Neural progenitor cell (in vitro differentiated cells): Measurements from ENCODE around the gene QRICH1. TPM values are rescaled to one million over a fixed set of nuclear protein-coding genes. Genes with fewer than 3 reads are reported as not detected.
A peak's percentile ranks its signal among the peaks of the same experiment; 100 is the strongest.

Experiments
- DNase-seq: peaks from one replicate; pipeline ENCODE4 v3.0.0-alpha.2; 2016; ENCODE audit warnings: low spot score
- H2AFZ ChIP-seq: fragments of 200-600 bp; sonication (generic); replicated peaks from 2 replicates; pipeline ENCODE4 v1.6.1; 2016; ENCODE audit warnings: antibody characterized with exemption
- H3F3A ChIP-seq: fragments of 200-600 bp; sonication (generic); 2 replicates; pipeline ENCODE4 v1.6.1; 2016; ENCODE audit warnings: antibody characterized with exemption, low read depth
- H3K27ac ChIP-seq: fragments of 200-600 bp; sonication (generic); 2 replicates; pipeline ENCODE4 v1.5.1; 2016; ENCODE audit warnings: mild to moderate bottlenecking
- H3K27me3 ChIP-seq: fragments of 200-600 bp; sonication (generic); 2 replicates; pipeline ENCODE4 v1.6.1; 2016; ENCODE audit warnings: mild to moderate bottlenecking, moderate library complexity
- H3K36me3 ChIP-seq: fragments of 200-600 bp; sonication (generic); 2 replicates; pipeline ENCODE4 v1.5.1; 2016
- H3K4me1 ChIP-seq: fragments of 200-600 bp; sonication (generic); 2 replicates; pipeline ENCODE4 v1.6.1; 2016; ENCODE audit warnings: mixed run types
- H3K4me2 ChIP-seq: fragments of 200-600 bp; sonication (generic); 2 replicates; pipeline ENCODE4 v1.6.1; 2016
- H3K4me3 ChIP-seq: fragments of 200-600 bp; sonication (generic); 2 replicates; pipeline ENCODE4 v1.5.1; 2016
- H3K79me2 ChIP-seq: fragments of 200-600 bp; sonication (generic); 2 replicates; pipeline ENCODE4 v1.6.1; 2016; ENCODE audit warnings: low read depth
- H3K9ac ChIP-seq: fragments of 200-600 bp; sonication (generic); 2 replicates; pipeline ENCODE4 v1.6.1; 2016
- H3K9me3 ChIP-seq: fragments of 200-600 bp; sonication (generic); 2 replicates; pipeline ENCODE4 v1.5.1; 2016; ENCODE audit warnings: low read depth
- H4K20me1 ChIP-seq: fragments of 200-600 bp; sonication (generic); 2 replicates; pipeline ENCODE4 v1.6.1; 2016; ENCODE audit warnings: low read depth
- H3K27ac Mint-ChIP-seq: 3 replicates; pipeline ENCODE4 v1.8.0; 2021; ENCODE audit warnings: mixed read lengths
- H3K27me3 Mint-ChIP-seq: 2 replicates; pipeline ENCODE4 v1.8.0; 2022; ENCODE audit warnings: low read depth, mild to moderate bottlenecking, inconsistent platforms, moderate library complexity, mixed read lengths; ENCODE audit not compliant: insufficient read depth
- H3K36me3 Mint-ChIP-seq: 3 replicates; pipeline ENCODE4 v1.8.0; 2021; ENCODE audit warnings: mixed read lengths
- H3K4me1 Mint-ChIP-seq: 3 replicates; pipeline ENCODE4 v1.8.0; 2021; ENCODE audit warnings: mixed read lengths
- H3K4me3 Mint-ChIP-seq: 3 replicates; pipeline ENCODE4 v1.8.0; 2021; ENCODE audit warnings: mild to moderate bottlenecking, moderate library complexity, mixed read lengths
- H3K9me3 Mint-ChIP-seq: 3 replicates; pipeline ENCODE4 v1.8.0; 2020; ENCODE audit warnings: mixed read lengths
- CTCF ChIP-seq: fragments of 200-600 bp; sonication (generic); IDR thresholded peaks from 2 replicates; pipeline ENCODE4 v1.5.1; 2017; ENCODE audit warnings: antibody characterized with exemption, mild to moderate bottlenecking
- EZH2 ChIP-seq: fragments of 200-600 bp; sonication (generic); IDR thresholded peaks from 2 replicates; pipeline ENCODE4 v1.6.1; 2017; ENCODE audit warnings: antibody characterized with exemption, mild to moderate bottlenecking, moderate library complexity
- EZH2phosphoT487 ChIP-seq: fragments of 200-600 bp; sonication (generic); IDR thresholded peaks from 2 replicates; pipeline ENCODE4 v1.6.1; 2017; ENCODE audit warnings: antibody characterized with exemption
- total RNA-seq: library from RNA; depleted of rRNA; stranded (reverse); fragments of >200 nt; gene quantifications from 2 replicates; pipeline ENCODE4 v1.2.3, GENCODE V29; 2015; ENCODE audit warnings: low replicate concordance

Gene QRICH1
- total RNA-seq, 1 donor from 2014 or later = 167 TPM

- TF ChIP-seq EZH2 = no peak
- TF ChIP-seq EZH2phosphoT487 = no peak
- no peak for TF ChIP-seq CTCF
- H3K36me3 Mint-ChIP-seq = peaks cover 29% of the 10 kb centered on the region
- no peak overlapping the region for H3K4me3 Mint-ChIP-seq
- Histone ChIP-seq H3K79me2 (peaks cover 49% of the 10 kb centered on the region), H3K9ac (no peak overlapping the region), H3K9me3 (no peaks in the 10 kb centered on the region), H4K20me1 (peaks cover 9% of the 10 kb centered on the region), H3F3A (peaks cover 60% of the 10 kb centered on the region), H3K36me3 (no peaks in the 10 kb centered on the region), H3K27me3 (no peaks in the 10 kb centered on the region), H3K27ac (no peak overlapping the region), H3K4me1 (peaks cover 19% of the 10 kb centered on the region), H3K4me3 (no peak overlapping the region), H2AFZ (no peak overlapping the region), H3K4me2 (no peak overlapping the region)
- peaks cover 14% of the 10 kb centered on the region for H3K27me3 Mint-ChIP-seq
- no peak for DNase-seq
- peaks cover 32% of the 10 kb centered on the region for H3K4me1 Mint-ChIP-seq
- H3K27ac Mint-ChIP-seq = no peak overlapping the region
- H3K9me3 Mint-ChIP-seq = no peaks in the 10 kb centered on the region
Observed at GRCh38 chr3:49025005-49025792, 68.7 kb downstream of the QRICH1 start.

- Histone ChIP-seq H3K79me2 (peaks cover 57% of the 10 kb centered on the region), H3K27me3 (no peaks in the 10 kb centered on the region), H3K4me1 (peaks cover 26% of the 10 kb centered on the region), H3K4me3 (no peak overlapping the region), H4K20me1 (peaks cover 12% of the 10 kb centered on the region), H2AFZ (no peak overlapping the region), H3K36me3 (no peaks in the 10 kb centered on the region), H3K27ac (no peak overlapping the region), H3K9me3 (no peaks in the 10 kb centered on the region), H3K9ac (no peak overlapping the region), H3K4me2 (no peak overlapping the region), H3F3A (peaks cover 60% of the 10 kb centered on the region)
- peak overlapping the region; percentile 94 for H3K4me3 Mint-ChIP-seq
- peaks cover 16% of the 10 kb centered on the region for H3K27me3 Mint-ChIP-seq
- no peaks in the 10 kb centered on the region for H3K9me3 Mint-ChIP-seq
- TF ChIP-seq EZH2 = no peak
- TF ChIP-seq CTCF = no peak
- no peak for TF ChIP-seq EZH2phosphoT487
- peaks cover 33% of the 10 kb centered on the region for H3K4me1 Mint-ChIP-seq
- DNase-seq = no peak
- H3K36me3 Mint-ChIP-seq = peaks cover 29% of the 10 kb centered on the region
- H3K27ac Mint-ChIP-seq = no peak overlapping the region
Observed at GRCh38 chr3:49024449-49024848, 69.4 kb downstream of the QRICH1 start.

- Mint-ChIP-seq H3K4me1 (peaks cover 31% of the 10 kb centered on the region), H3K9me3 (no peaks in the 10 kb centered on the region), H3K4me3 (peak overlapping the region; percentile 94), H3K36me3 (peaks cover 30% of the 10 kb centered on the region), H3K27me3 (peaks cover 12% of the 10 kb centered on the region), H3K27ac (no peak overlapping the region)
- no peak overlapping the region for H3K27ac ChIP-seq
- H3K4me1 ChIP-seq = peaks cover 25% of the 10 kb centered on the region
- H2AFZ ChIP-seq = no peak overlapping the region
- H3K79me2 ChIP-seq = peaks cover 59% of the 10 kb centered on the region
- no peak overlapping the region for H3K4me2 ChIP-seq
- no peaks in the 10 kb centered on the region for H3K9me3 ChIP-seq
- H3F3A ChIP-seq = peaks cover 67% of the 10 kb centered on the region
- H3K27me3 ChIP-seq = no peaks in the 10 kb centered on the region
- no peak for DNase-seq
- TF ChIP-seq CTCF (no peak), EZH2phosphoT487 (no peak), EZH2 (no peak)
- H3K9ac ChIP-seq = no peak overlapping the region
- H3K36me3 ChIP-seq = no peaks in the 10 kb centered on the region
- H4K20me1 ChIP-seq = peaks cover 12% of the 10 kb centered on the region
- no peak overlapping the region for H3K4me3 ChIP-seq
Observed at GRCh38 chr3:49023775-49024174, 70.1 kb downstream of the QRICH1 start.
